ENCODE measurements around the gene FAM149A.
A peak's percentile ranks its signal among the peaks of the same experiment; 100 is the strongest.

FAM149A gene

GRCh38 chr4:186088523-186088922, 16.0 kb upstream of the FAM149A start:
- DNase-seq (ENCODE audit: low read depth) = no peak
- no peak overlapping the region for H3K4me3 ChIP-seq (ENCODE audit: low read depth, low read length)
- TF ChIP-seq CTCF (IDR thresholded peaks at IDR 0.05; ENCODE audit: low read depth, low read length, missing control alignments) = no peak

GRCh38 chr4:186092296-186092695, 12.2 kb upstream of the FAM149A start:
- no peak for TF ChIP-seq CTCF (IDR thresholded peaks at IDR 0.05; ENCODE audit: low read depth, low read length, missing control alignments)
- no peak for DNase-seq (ENCODE audit: low read depth)
- no peak overlapping the region for H3K4me3 ChIP-seq (ENCODE audit: low read depth, low read length)

GRCh38 chr4:186095406-186095805, 9.1 kb upstream of the FAM149A start:
- H3K4me3 ChIP-seq (ENCODE audit: low read depth, low read length) = no peak overlapping the region
- DNase-seq (ENCODE audit: low read depth) = no peak
- no peak for TF ChIP-seq CTCF (IDR thresholded peaks at IDR 0.05; ENCODE audit: low read depth, low read length, missing control alignments)

GRCh38 chr4:186096681-186097165, 7.8 kb upstream of the FAM149A start:
- no peak for TF ChIP-seq CTCF (IDR thresholded peaks at IDR 0.05; ENCODE audit: low read depth, low read length, missing control alignments)

GRCh38 chr4:186097386-186097785, 7.1 kb upstream of the FAM149A start:
- no peak overlapping the region for H3K4me3 ChIP-seq (ENCODE audit: low read depth, low read length)
- no peak for TF ChIP-seq CTCF (IDR thresholded peaks at IDR 0.05; ENCODE audit: low read depth, low read length, missing control alignments)
- no peak for DNase-seq (ENCODE audit: low read depth)

More at GRCh38 chr4:186096681-186097165, 7.8 kb upstream of the FAM149A start:
- no peak for DNase-seq (ENCODE audit: low read depth)
- H3K4me3 ChIP-seq (ENCODE audit: low read depth, low read length) = no peak overlapping the region

- H3K4me3 ChIP-seq (ENCODE audit: low read depth, low read length) = no peak overlapping the region
- no peak for DNase-seq (ENCODE audit: low read depth)
- no peak for TF ChIP-seq CTCF (IDR thresholded peaks at IDR 0.05; ENCODE audit: low read depth, low read length, missing control alignments)
Measured at GRCh38 chr4:186102931-186103330, 1.6 kb upstream of the FAM149A start.

GRCh38 chr4:186104890-186105646, 564 bp downstream of the FAM149A start:
- peak overlapping the region; percentile 46 for H3K4me3 ChIP-seq (ENCODE audit: low read depth, low read length)
- no peak for TF ChIP-seq CTCF (IDR thresholded peaks at IDR 0.05; ENCODE audit: low read depth, low read length, missing control alignments)
- DNase-seq (ENCODE audit: low read depth) = no peak
